A549 treated with AZD9567 at 1 μM for 4 hours (cell line): Measurements from ENCODE around the gene NUMB. TPM values are rescaled to one million over a fixed set of nuclear protein-coding genes. Genes with fewer than 3 reads are reported as not detected.

Source experiments
- total RNA-seq: library from RNA; stranded (reverse); fragments of 200-300 nt; extraction: Qiagen RNA extraction; gene quantifications from 5 replicates; pipeline ENCODE4 v1.2.3, GENCODE V29; 2022; ENCODE audit not compliant: insufficient read depth

The NUMB gene
- total RNA-seq: 38.3 to 43.6 TPM (median 42.2 TPM) in 5 replicates

GRCh38 chr14:73458183-73458976 lies at the start of gene NUMB:
TSS of gene NUMB (minus strand) at chr14:73458546. CDS start at chr14:73355751, 102,795 bp downstream.

GRCh38 chr14:73237219-73237785 lies 221.0 kb downstream of the NUMB start, which contains the start of gene PAPLN:
TSS of gene PAPLN (plus strand) at chr14:73237506. CDS start at chr14:73239779, 2,273 bp downstream.

Other genes starting within 250 kb of the NUMB start
- 5.5 to 6.5 TPM (median 5.8 TPM) in 5 replicates for gene PAPLN, start 221.0 kb downstream of the NUMB start, total RNA-seq
- gene RIOX1, start 32.4 kb upstream of the NUMB start, total RNA-seq: 20.9 to 27.2 TPM (median 26.7 TPM) in 5 replicates
- gene ACOT1, start 78.6 kb upstream of the NUMB start, total RNA-seq: 7.3 to 8.3 TPM (median 7.7 TPM) in 5 replicates
- 0.02 to 0.07 TPM (median 0.05 TPM) in 3 of 5 replicates, not detected in the others for gene HEATR4, start 100.4 kb upstream of the NUMB start, total RNA-seq
- 49.1 to 51.9 TPM (median 51.3 TPM) in 5 replicates for gene ACOT2, start 110.7 kb upstream of the NUMB start, total RNA-seq
- 1.7 to 2.8 TPM (median 1.8 TPM) in 5 replicates for gene ACOT4, start 133.3 kb upstream of the NUMB start, total RNA-seq
- not detected in 5 replicates for gene ACOT6, start 154.0 kb upstream of the NUMB start, total RNA-seq
- gene DNAL1, start 186.4 kb upstream of the NUMB start, total RNA-seq: 8.8 to 10.9 TPM (median 9.0 TPM) in 5 replicates